ENCODE data around the gene ACOXL.

ACOXL gene

DNA sequence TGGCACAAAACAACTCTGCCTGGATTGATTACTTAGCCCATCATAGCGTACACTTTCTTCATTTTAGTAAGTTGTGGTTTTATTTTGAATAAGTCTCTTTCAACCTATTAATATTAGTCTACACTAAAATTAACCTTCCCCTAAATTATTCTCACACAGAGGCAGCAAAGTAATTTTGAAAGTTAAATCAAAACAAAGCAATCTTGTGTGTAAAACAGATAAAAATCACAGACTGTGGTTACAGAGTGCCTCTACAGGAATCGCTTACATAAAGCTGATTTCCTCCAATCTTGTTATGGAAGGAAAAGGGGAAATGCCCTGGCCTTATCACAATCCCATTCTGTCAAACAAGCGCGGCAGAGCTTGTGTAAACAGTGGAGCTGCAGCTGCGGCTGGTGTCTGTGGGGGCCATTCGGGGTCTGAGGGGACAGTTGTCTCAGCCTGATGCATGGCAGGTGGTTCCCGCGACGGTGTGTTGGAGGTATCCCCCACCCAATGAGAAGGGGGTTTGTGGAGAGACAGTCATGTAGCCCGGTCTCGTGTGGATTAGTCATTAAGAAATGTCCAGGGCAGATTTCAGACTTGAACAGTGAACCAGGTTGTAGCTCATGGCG lies 430.5 kb downstream of the ACOXL start:
- no peak for DNase-seq (ENCODE audit: low read depth in 2 of 2)

DNA sequence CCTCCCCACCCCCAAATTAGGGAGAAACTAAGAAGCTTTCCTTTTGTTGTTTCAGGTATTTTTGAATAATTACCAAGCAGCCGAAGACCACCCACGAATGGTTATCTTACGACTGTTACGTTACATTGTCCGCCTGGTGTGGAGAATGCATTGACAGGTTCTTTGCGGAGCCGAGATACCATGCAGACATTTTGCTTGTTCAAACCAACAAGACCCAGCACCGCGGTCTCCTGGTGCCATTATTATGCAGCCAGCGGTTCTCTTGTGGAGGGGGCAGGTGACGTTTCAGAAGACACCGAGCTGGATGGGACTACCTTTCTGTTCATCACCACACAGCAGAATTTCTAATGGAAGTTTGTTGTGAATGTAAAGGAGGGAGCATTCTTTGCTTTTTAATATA lies 431.7 kb downstream of the ACOXL start:
- no peak for DNase-seq (ENCODE audit: low read depth in 2 of 2)

DNA sequence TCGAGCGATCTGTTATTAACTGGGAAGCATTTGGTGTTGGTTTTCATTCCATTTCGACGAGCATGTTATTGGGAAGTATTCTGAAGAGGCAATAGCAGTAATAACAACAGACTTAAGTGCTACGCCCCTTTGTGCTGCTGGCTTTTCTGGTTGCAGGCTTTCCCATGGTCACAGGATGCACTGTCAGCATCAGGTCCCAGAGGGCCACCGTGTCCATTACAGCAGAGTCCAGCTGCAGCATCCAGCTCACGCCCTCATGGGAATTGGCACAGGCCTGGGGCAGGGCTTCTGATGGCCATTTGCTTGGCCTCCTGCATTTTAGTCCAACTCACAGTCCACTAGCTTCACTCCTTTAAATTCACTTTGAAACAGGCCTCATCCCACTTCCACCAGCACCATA lies 432.7 kb downstream of the ACOXL start:
- no peak for DNase-seq (ENCODE audit: low read depth in 2 of 2)

GRCh38 chr2:111166115-111166514 lies 433.7 kb downstream of the ACOXL start:
- no peak for DNase-seq (ENCODE audit: low read depth in 2 of 2)

GRCh38 chr2:111167076-111167862 lies 434.9 kb downstream of the ACOXL start:
- DNase-seq (ENCODE audit: low read depth in 2 of 2) = no peak

- DNase-seq (ENCODE audit: low read depth in 2 of 2) = no peak
These were observed 435.4 kb downstream of the ACOXL start for GRCh38 chr2:111167863-111168162.
